ENCODE measurements around the gene TMBIM4.
"Not testable (repeated sequence)": the region's sequence is repeated elsewhere in the genome, so short reads cannot be mapped to it uniquely, and the experiment has no call there.

The TMBIM4 gene

DNA sequence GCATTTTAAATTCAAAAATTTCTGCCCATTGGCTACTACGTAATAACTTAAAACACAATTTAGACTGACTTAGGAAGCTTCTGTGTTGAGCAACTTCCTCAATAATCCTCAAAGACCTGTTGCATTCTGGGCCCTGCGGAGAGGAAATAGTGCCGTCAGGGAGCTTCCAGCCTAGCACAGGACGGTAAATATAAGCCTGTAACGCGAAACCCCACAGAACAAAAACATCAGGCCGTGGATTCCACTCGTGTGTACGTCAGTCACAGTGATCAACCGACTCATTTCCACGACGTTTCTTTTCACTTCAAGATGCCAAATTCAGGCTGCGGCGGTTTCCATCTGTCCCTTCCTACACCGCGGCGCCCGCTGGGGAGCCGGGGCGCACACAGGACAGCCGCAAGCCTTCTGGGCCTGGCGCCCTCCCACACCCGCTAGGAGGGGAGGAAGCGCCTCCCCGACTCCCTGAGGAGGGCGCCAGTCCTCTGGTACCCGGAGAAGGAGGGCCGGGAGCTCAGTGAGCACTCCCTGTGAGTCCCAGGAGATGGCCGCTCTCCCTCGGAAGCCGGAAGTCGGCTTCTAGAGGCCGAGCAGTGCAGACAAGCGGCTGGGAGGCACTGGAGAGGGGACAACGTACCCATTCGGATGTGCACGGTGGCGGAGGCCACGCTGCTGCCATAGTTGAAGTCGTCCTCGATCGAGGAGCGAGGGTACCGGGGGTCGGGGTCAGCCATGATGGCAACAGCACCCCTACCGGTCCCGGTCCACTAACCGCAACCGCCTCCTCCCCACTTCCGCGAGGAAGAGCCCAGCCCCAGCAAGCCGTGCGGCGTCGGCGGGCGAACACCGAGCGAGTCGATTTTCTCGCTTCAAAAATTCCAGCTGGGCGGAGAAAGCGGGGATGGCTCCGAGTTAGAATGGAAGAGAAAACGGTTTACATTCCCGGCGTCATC, at the start of gene TMBIM4:
Gene TMBIM4, minus strand, starts transcription at position 776 of the 950 bp plus-strand sequence. Its CDS starts 45 bp downstream, at position 731.
- peak; percentile 92 for DNase-seq

GRCh38 chr12:66217342-66217917, 47.6 kb upstream of the TMBIM4 start:
- DNase-seq = no peak

- not testable (repeated sequence) for DNase-seq
Measured at GRCh38 chr12:66213011-66213410, 43.2 kb upstream of the TMBIM4 start.

DNA sequence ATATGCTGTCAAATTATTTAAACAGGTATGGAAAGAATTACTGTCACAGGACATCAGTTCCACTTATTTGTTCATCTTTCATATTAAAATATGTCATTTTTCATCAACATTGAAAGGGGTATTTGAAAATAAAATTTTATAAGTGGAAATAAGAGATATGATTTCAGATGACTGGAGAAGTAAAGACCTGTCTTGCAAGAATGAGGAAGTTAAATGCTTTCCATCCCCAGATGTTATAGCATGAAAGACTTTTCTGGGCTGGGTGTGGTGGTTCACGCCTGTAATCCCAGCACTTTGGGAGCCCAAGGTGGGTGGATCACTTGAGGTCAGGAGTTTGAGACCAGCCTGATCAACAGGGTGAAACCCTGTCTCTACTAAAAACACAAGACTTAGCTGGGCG, 41.8 kb upstream of the TMBIM4 start:
- not testable (repeated sequence) for DNase-seq

GRCh38 chr12:66210840-66211239, 41.0 kb upstream of the TMBIM4 start:
- no peak for DNase-seq

DNA sequence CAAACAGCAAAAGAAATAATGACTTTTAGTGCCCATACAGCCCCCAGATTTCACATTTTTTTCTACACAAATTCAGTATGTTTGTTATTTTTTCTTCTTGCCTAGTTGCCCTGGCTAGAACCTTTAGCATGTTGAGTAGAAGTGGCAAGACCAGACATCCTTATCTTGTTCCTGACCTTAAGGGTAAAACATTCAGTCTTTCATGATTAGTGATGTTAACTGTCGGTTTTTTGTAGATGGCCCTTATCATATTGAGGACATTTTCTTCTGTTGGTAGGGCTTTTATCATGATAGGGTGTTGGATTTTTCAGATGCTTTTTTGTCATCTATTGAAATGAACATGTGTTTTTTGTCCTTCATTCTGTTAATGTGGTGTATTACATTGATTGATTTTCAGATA, 36.3 kb upstream of the TMBIM4 start:
- no peak for DNase-seq

- no peak for DNase-seq
Measured at GRCh38 chr12:66203820-66204219, 34.0 kb upstream of the TMBIM4 start.

DNA sequence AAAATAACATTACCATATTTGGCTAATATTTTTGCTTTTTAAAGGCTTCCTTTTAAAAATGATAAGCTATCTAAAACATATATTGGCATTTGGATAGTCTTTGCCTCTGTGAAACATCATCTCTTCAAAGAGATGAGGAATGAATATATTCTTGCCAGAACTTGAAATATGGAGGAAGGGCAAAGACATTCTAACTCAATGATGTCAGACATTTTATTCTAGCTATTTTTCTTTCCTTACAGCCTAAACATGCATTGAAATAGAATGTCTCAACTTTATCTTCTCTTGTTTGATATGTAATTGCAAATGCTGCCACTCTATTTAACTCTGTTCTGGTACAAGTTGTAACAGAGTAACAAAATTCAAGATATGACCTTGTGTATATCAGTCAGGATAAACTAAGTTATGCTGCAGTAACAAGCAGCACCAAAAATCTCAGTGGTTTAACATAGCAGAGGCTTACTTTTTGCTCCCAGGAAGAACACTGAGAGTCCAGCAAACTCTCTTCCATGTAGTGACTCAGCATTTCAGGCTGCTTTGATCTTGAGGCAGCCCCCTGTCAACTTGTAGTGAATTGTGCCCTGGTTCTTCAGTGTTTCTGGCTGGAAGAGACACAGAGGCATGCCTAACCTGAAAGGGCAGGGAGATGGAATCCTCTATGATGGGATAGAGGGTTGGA, 30.2 kb upstream of the TMBIM4 start:
- no peak for DNase-seq

DNA sequence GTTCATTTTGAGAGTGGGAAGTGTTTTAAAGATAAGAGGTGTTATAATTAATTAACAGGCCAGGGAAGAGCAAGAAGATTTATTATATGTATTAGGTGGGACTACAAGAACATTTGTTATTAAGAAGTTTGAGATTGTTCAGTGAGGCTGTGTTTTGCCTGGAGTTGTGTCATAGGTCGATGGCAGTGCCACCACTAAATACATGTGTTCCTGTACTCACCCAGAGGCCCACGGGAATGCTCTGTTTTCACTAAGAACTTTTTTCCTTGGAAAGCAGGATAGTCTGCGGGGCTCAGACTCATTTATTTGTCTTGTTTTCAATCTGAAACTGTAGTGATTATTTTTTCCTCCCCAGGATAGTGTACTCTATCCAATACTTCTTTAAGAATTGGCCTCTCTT, 29.3 kb upstream of the TMBIM4 start:
- DNase-seq = no peak

DNA sequence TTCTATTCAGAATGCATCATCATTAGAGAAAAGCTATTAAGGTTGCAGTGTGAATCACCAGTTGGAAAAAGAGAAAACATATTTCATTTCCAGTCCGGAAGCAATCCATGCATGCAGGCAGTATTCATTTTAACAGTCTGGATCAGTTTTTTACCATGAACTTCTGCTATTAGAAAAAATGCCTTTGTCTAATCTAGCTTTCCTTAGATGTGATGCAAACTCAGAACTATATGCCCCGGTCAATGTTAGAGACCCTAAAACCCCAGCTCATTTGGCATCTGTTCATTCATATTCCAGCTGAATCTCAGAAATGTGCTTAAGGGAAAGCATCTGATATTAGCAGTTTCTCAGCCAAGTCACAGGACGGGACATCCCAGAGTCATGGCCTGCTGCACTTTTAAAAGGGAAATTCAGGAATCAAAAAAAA, 27.7 kb upstream of the TMBIM4 start:
- no peak for DNase-seq

GRCh38 chr12:66196806-66197205, 27.0 kb upstream of the TMBIM4 start:
- no peak for DNase-seq

DNA sequence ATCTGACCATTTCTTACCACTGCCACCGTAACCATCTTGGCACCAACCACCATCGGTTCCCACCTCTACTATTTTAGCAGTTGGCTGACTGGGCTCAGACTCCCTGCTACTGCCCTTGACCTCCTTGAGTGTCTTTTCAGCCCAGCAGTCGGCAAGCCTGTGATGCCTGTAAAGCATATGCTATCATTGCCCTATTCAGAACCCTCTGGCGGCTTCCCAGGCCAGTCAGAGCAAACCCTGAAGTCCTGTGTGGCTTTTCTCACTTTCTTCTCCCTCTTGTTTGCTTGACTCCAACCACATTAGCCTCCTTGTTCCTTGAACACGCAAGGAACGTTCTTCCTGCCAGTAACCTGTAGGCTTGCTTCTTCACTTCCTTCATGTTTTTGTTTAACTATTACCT, 25.4 kb upstream of the TMBIM4 start:
- no peak for DNase-seq

DNA sequence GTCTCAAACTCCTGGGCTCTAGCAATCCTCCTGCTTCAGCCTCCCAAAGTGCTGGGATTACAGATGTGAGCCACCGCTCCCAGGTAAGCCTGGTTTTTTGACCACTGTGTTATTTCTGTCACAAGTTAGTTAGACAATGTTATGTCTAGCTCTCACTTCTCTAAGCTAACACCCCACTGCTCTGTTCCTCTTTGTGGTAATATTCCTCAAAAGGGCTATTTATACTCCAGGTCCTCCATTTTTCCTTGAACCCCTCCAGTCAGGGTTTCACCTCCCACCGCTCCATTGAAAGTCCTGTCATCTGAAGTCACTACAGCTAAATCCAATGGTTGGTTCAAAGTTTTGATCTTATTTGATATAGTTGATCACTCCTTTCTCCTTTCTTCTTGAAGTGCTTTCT, 24.3 kb upstream of the TMBIM4 start:
- DNase-seq = no peak

GRCh38 chr12:66191547-66192126, 21.8 kb upstream of the TMBIM4 start:
- no peak for DNase-seq

- peak; percentile 69 for DNase-seq
Measured at GRCh38 chr12:66190519-66191370, 20.9 kb upstream of the TMBIM4 start.

GRCh38 chr12:66189889-66190288, 20.1 kb upstream of the TMBIM4 start:
- DNase-seq = no peak

DNA sequence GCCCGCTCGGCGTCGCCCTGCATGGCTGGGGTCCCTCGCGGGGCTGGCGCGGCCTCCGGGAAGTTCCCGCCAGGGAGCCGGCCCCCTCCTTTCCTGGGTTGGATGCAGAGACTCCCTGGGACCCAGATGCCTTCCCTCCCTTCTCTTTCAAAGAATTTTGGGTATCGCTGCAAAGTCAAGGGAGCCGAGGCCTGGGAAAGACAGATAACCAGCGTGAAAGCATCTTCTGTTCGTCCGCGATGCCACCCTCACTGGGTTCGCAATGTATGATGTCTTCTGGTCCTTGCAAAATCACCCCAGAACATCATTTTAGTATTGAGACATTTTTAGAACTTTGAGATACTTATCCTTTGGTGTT, 19.7 kb upstream of the TMBIM4 start:
- DNase-seq = no peak

DNA sequence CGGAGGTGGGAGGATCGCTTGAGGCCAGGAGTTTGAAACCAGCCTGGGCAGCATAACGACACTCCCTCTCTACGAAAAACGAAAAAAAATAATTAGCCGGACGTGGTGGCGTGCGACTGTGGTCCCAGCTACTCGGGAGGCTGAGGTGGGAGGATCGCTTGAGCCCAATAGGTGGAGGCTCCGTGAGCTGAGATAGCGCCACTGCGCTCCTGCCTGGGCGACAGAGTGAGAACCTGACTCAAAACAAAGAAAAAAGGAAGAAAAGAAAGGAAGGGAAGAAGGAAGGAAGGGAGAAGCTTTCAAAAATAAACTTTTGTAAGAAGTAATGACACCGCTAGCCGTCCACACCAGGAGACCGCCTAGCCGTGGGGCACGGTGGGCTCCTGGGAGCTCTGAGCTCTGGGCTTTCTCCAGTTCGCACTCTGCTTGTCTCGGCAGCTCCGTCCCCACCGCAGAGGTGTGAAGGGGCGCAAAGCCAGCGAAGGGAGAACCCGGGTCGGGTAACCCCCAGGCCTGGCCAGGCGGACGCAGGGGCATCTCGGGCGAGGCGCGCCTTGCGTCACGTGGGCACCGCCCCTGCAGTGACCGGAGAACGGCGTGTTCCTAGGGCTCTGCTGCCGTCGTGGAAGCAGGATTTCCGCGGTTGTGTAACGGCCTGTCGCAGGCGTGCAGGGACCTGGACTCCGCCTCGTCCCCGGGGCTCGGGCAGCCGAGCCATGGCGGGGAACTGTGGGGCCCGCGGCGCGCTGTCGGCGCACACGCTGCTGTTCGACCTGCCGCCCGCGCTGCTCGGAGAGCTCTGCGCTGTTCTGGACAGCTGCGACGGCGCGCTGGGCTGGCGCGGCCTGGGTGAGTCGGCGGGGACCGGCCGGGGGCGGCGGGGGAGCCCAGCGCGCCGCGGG, 19.0 kb upstream of the TMBIM4 start, which contains the start of gene IRAK3:
Gene IRAK3, plus strand, starts transcription at position 631 of the 902 bp plus-strand sequence. Its CDS starts 86 bp downstream, at position 717.
- peak; percentile 60 for DNase-seq

DNA sequence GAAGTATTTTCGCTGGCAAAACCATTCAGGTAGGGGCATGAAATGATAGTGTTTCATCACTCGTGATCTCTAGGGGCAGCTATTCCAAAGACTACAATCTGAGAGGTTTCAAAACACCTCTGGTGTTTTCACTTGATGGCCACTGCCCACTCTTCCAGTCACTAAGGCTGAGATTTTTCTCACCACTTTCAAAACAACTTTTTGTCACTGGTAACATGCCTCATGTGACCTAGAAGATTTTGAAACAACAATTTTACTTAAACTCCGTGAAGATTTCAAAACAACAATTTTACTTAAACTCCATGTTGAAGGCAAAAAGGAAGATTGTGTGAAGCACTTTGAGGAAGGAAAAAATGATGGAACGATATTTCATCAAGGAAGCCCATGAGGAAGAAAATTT, 18.0 kb upstream of the TMBIM4 start:
- DNase-seq = no peak

GRCh38 chr12:66187036-66187435, 17.2 kb upstream of the TMBIM4 start:
- no peak for DNase-seq

GRCh38 chr12:66184822-66185221, 15.0 kb upstream of the TMBIM4 start:
- not testable (repeated sequence) for DNase-seq
